Measurements from ENCODE around the gene USP6.
"Not testable (repeated sequence)": the region's sequence is repeated elsewhere in the genome, so short reads cannot be mapped to it uniquely, and the experiment has no call there.

The USP6 gene

DNA sequence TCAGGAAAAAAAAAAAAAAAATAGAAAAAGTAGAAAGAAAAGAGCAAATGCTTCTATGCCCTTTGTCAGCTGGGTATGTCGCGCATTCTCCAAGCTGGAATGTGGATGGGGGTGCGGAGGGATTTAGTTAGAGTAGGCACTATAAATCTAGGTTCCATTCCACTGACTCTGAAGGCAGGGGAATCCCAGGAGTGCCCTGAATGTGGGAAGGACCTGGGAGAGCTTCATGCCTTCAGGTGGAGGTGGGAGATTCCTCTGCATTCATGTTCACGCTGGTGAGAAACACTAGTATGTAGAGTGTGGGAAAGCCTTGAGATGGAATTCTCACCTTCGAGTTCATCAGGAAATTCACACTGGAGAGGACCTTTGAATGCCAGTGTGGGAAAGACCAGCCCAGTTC lies 16.6 kb upstream of the USP6 start:
- Histone ChIP-seq H3K36me3 (ENCODE audit: control insufficient read depth, insufficient read depth, low read length) (no peaks in the 10 kb centered on the region), H3K4me3 (ENCODE audit: low read length) (no peak overlapping the region), H3K27me3 (ENCODE audit: control insufficient read depth, insufficient read depth, low read length) (peaks cover 11% of the 10 kb centered on the region)

DNA sequence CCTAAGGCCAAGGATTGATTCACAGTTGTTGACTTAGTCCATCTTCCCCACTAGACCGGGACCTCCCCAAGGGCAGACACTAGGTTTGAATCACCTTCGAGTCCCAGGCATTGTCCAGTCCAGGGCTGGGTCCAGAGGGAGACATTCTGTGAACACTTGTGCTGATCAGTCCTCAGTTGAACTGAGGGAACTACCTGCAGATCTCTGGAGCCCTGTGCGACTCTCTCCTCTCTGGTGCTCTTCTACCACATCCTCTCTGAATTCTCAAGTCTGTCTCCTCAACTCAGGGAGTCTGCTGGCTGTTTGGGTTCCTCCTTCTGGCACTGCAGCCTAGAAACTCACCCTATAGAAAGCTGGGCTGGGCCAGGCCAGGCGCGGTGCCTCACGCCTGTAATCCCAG lies 15.0 kb upstream of the USP6 start:
- no peak overlapping the region for H3K4me3 ChIP-seq (ENCODE audit: low read length)
- H3K27me3 ChIP-seq (ENCODE audit: control insufficient read depth, insufficient read depth, low read length), result peaks cover 11% of the 10 kb centered on the region
- H3K9me3 ChIP-seq (ENCODE audit: control insufficient read depth, low read length), result peaks cover 12% of the 10 kb centered on the region

More for the DNA sequence above, 16.6 kb upstream of the USP6 start:
- Histone ChIP-seq H3K4me1 (ENCODE audit: control insufficient read depth, insufficient read depth, low read length) (no peaks in the 10 kb centered on the region), H3K9ac (ENCODE audit: low read length) (no peak overlapping the region), H3K9me3 (ENCODE audit: control insufficient read depth, low read length) (peaks cover 19% of the 10 kb centered on the region)

DNA sequence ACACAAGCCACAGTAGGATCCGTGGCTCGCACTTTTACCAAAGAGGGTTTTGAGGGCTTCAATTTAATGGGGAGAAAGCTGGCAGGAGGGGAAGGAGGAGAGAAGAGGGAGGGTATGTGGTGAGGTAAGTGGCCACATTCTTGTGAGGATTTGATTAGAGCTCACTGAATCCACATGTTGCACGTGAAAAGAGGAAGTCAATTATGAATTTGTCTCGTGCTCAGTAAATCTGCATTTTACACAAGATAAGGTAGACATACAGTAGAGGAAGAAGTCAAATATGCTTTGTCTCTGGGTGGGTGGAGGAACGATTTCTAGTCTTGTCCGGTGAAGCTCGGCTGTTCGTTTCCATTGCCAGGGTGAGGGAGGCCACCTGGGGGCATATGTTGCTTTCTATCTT lies 5.0 kb upstream of the USP6 start:
- H3K9ac ChIP-seq (ENCODE audit: low read length), result peak overlapping the region; percentile 71
- H3K4me1 ChIP-seq (ENCODE audit: control insufficient read depth, insufficient read depth, low read length), result peaks cover 8% of the 10 kb centered on the region
- H3K27me3 ChIP-seq (ENCODE audit: control insufficient read depth, insufficient read depth, low read length), result peaks cover 12% of the 10 kb centered on the region
- H3K36me3 ChIP-seq (ENCODE audit: control insufficient read depth, insufficient read depth, low read length), result no peaks in the 10 kb centered on the region
- H3K9me3 ChIP-seq (ENCODE audit: control insufficient read depth, low read length), result no peaks in the 10 kb centered on the region
- peak overlapping the region; percentile 45 for H3K4me3 ChIP-seq (ENCODE audit: low read length)

More for the DNA sequence above, 15.0 kb upstream of the USP6 start:
- H3K4me1 ChIP-seq (ENCODE audit: control insufficient read depth, insufficient read depth, low read length), result no peaks in the 10 kb centered on the region
- no peaks in the 10 kb centered on the region for H3K36me3 ChIP-seq (ENCODE audit: control insufficient read depth, insufficient read depth, low read length)
- no peak overlapping the region for H3K9ac ChIP-seq (ENCODE audit: low read length)

DNA sequence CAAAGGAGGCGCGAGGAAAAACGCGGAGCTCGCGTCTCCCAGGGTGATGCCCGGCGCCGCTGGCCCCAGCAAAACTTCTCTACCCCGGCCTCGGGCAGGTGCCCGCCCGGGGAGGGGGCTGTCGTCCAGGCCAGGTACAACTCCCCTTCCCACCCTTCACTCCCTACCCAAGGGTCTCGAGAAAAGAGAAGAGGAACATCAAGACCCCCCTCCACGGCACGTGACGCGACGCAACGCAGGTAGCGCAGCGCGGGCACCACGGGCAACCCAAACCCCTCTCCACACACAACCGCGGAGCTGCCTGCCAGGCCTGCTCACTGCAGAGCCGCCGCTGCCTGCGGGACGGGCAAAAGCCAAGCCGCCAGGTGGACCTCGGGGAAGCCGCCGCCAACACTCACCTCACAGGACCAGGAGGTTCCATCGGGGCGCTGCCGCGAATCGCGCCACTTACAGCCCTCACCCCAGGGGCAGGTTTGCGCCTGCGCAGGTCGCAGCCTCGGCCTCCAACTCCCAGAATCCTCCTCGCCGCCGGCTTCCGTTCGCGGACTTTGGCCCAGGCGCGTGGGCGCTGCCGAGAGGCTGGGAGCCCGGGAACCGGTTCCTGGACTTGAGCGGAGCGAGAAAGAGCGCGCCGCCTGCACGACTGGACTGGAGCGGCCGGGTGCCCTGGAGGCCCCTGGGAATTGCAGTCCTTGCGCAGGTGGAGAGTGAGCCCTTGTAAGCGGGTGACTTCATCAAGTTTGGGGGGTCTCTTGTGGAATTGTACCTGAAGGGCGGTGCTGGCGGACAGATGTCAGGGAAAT lies 4.2 kb upstream of the USP6 start, which contains the start of gene ZNF232:
Gene ZNF232 (minus strand): TSS at position 477 of the 803 bp plus-strand sequence. CDS start 56 bp downstream, at position 421.
- Histone ChIP-seq H3K9me3 (ENCODE audit: control insufficient read depth, low read length) (no peaks in the 10 kb centered on the region), H3K4me1 (ENCODE audit: control insufficient read depth, insufficient read depth, low read length) (peaks cover 8% of the 10 kb centered on the region), H3K27me3 (ENCODE audit: control insufficient read depth, insufficient read depth, low read length) (peaks cover 20% of the 10 kb centered on the region), H3K9ac (ENCODE audit: low read length) (peak within 1 kb of the TSS; percentile 71), H3K4me3 (ENCODE audit: low read length) (peak within 1 kb of the TSS; percentile 45), H3K36me3 (ENCODE audit: control insufficient read depth, insufficient read depth, low read length) (no peaks in the 10 kb centered on the region)

DNA sequence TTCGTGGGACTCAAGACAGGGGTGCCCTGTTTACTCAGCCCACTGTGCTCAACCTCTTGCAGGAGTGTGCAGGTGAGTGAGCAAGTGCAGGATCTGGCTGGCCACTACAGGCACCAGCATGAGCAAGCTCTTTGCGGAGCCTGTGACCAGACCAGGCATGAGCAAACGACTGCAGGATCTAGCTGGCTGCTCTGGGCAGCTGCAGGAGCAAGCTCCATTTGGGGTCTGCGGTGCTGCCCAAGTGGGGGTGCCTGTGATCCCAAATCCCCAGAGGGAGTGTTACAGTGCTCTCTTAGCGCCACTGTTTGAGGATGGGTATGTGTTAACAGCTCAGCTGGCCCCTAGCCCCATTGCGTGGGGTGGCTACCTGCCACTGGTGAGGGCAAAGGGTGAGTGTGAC lies 2.4 kb downstream of the USP6 start:
- H3K4me3 ChIP-seq (ENCODE audit: low read length), result no peak overlapping the region
- H3K9ac ChIP-seq (ENCODE audit: low read length), result no peak overlapping the region
- H3K27me3 ChIP-seq (ENCODE audit: control insufficient read depth, insufficient read depth, low read length), result peaks cover 49% of the 10 kb centered on the region
- no peaks in the 10 kb centered on the region for H3K36me3 ChIP-seq (ENCODE audit: control insufficient read depth, insufficient read depth, low read length)
- H3K9me3 ChIP-seq (ENCODE audit: control insufficient read depth, low read length), result no peaks in the 10 kb centered on the region
- H3K4me1 ChIP-seq (ENCODE audit: control insufficient read depth, insufficient read depth, low read length), result peaks cover 4% of the 10 kb centered on the region

DNA sequence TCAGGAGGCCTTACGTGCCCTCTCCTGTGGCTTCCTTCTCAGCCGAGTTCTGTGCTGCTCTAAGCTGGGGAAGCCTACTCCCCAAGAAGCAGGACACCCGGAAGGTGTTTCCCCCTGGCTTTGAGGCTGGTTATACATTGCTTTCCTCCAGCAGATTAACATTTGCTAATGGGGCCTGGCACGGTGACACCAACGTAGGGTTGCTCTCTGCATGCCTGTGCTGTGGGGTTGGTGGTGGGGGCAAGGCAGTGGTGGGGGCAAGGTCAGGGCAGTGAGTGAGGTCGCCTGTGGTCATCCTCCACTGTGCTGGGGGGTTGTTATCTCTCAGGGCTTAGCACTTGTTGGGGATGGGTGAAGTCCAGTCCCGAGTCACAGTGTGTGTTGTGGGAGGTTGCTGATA lies 4.2 kb downstream of the USP6 start:
- no peak overlapping the region for H3K4me3 ChIP-seq (ENCODE audit: low read length)
- H3K27me3 ChIP-seq (ENCODE audit: control insufficient read depth, insufficient read depth, low read length), result peaks cover 56% of the 10 kb centered on the region
- no peak overlapping the region for H3K9ac ChIP-seq (ENCODE audit: low read length)
- no peaks in the 10 kb centered on the region for H3K9me3 ChIP-seq (ENCODE audit: control insufficient read depth, low read length)
- no peaks in the 10 kb centered on the region for H3K36me3 ChIP-seq (ENCODE audit: control insufficient read depth, insufficient read depth, low read length)
- H3K4me1 ChIP-seq (ENCODE audit: control insufficient read depth, insufficient read depth, low read length), result peaks cover 4% of the 10 kb centered on the region

DNA sequence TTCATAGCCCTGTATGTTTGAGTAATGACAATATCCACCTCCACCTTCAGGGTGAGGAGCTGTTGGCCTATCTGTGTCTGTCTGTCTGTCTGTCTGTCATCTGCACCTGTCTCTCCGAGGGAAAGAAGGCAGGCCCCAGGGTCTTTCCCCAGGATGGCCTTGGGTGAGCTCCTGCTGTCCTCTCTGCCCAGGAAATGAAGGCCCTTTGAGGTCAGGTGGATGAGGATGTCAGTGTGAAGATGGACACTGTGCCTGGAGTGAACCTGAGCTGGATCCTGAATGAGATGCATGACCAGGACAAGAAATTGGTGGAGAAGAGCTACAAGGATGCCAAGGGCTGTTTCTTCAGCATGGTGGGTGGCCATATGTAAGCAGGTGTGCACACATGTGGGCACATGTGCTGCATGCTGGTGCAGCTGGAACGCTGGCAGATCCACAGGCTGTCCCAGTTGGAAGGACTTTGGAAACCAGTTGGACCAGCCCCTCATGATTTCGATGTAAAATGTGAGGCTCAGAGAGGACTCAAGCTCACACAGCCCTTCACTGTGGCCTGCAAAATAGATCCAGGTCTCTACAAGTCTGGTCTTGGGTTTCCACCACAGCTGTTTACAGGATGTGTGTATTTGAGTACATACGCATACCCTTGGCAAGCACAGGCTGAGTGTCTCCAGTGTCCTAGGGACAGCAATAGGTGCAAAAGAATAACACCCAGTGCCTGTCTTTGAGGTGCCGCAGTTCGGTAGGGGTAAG lies 4.8 kb downstream of the USP6 start:
- H3K9me3 ChIP-seq (ENCODE audit: control insufficient read depth, low read length); H3K4me3 ChIP-seq (ENCODE audit: low read length); H3K36me3 ChIP-seq (ENCODE audit: control insufficient read depth, insufficient read depth, low read length); H3K9ac ChIP-seq (ENCODE audit: low read length); H3K4me1 ChIP-seq (ENCODE audit: control insufficient read depth, insufficient read depth, low read length): not testable (repeated sequence)
- peaks cover 50% of the 10 kb centered on the region for H3K27me3 ChIP-seq (ENCODE audit: control insufficient read depth, insufficient read depth, low read length)

DNA sequence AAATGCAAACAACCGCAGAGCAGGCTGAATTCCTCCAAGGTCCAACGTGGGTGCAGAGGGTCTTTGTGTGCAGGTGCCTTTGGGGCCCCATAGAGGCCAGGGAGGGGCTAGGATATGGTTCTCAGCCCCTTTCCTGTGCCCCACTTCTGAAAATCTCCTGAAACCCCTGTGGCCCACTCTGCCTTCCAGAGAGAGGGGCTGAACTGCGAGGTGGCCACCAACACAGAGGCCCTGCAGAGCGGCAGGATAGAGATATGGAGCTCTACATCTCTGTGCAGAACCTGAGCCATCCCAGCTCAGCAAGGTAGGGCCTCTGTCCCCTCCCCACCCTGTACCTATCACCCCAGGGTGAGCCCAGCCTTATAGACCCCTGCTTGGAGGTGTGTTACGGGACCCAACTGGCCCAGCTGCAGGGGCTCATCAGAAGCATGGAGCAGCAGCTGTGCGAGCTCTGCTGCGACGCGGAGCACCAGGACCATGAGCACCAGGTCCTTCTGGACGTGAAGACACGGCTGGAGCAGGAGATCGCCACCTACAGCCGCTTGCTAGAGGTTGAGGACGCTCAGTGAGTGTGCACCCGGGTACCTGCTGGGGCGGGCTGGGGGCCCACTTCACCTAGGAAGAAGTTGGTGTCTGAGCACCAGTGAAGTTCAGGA lies 5.5 kb downstream of the USP6 start:
- Histone ChIP-seq H3K9me3 (ENCODE audit: control insufficient read depth, low read length) (no peaks in the 10 kb centered on the region), H3K36me3 (ENCODE audit: control insufficient read depth, insufficient read depth, low read length) (no peaks in the 10 kb centered on the region), H3K4me3 (ENCODE audit: low read length) (no peak overlapping the region), H3K4me1 (ENCODE audit: control insufficient read depth, insufficient read depth, low read length) (peaks cover 4% of the 10 kb centered on the region), H3K27me3 (ENCODE audit: control insufficient read depth, insufficient read depth, low read length) (peaks cover 43% of the 10 kb centered on the region), H3K9ac (ENCODE audit: low read length) (no peak overlapping the region)

DNA sequence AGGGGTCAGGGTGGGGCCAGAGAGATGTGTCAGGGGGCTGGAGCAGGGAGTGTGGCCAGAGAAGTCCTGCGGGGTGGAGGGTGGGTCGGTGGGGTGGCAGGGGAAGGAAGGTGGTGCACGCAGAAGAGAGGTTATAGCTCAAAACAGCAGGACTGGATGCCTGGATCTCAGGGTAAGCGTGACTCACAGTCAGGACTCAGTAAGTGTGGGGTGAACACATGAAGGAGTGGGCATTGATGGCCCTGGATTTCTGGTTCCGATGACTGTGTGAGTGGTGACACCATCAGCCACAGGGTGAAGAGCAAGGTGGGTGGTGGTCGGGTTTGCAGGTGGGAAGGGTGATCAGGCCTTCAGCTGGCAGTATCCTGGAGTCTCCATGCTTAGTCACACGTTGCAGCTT lies 6.2 kb downstream of the USP6 start:
- not testable (repeated sequence) for H3K4me3 ChIP-seq (ENCODE audit: low read length)

DNA sequence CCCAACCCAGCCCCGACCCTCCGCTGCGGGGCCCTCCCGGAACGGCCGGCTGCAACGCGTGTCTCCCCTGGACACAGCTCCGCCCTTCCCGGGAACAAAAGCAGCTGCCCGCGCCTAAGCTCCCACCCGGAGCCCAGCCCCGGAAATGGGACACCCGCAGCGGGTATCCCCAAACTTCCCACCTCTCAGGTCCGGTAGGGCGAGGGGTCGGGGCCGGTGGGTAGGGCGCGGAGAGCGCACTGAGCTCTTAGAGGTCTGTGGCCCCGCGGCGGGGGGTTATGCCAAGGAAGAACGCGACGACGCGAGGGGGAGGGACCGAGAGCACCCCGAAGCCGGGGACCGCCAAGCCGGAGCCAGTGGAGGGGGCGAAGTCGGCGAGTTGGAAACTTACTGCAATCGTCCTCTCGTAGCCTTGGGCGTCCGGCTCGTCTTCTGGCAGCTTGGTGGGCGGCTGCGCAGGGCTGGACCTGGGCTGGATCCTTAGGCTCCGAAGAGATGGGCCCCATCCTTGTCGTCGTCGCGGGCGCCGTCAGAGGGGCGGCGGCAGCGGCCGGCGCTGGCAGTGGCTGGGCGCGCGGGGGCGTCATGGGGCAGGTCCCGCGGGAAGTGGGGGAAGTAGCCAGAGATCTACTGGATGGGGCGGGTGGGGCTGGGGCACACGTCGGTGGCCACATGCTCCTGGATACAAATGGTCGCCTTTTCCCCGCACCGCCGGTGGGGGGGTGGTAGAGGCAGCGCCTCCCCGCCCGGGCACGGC lies 6.9 kb downstream of the USP6 start:
- H3K27me3 ChIP-seq (ENCODE audit: control insufficient read depth, insufficient read depth, low read length), result peaks cover 32% of the 10 kb centered on the region
- H3K9ac ChIP-seq (ENCODE audit: low read length), result no peak overlapping the region
- H3K4me1 ChIP-seq (ENCODE audit: control insufficient read depth, insufficient read depth, low read length), result peaks cover 4% of the 10 kb centered on the region
- no peak overlapping the region for H3K4me3 ChIP-seq (ENCODE audit: low read length)
- no peaks in the 10 kb centered on the region for H3K36me3 ChIP-seq (ENCODE audit: control insufficient read depth, insufficient read depth, low read length)
- no peaks in the 10 kb centered on the region for H3K9me3 ChIP-seq (ENCODE audit: control insufficient read depth, low read length)

More for the DNA sequence above, 6.2 kb downstream of the USP6 start:
- H3K36me3 ChIP-seq (ENCODE audit: control insufficient read depth, insufficient read depth, low read length); H3K9me3 ChIP-seq (ENCODE audit: control insufficient read depth, low read length); H3K4me1 ChIP-seq (ENCODE audit: control insufficient read depth, insufficient read depth, low read length); H3K9ac ChIP-seq (ENCODE audit: low read length): not testable (repeated sequence)
- H3K27me3 ChIP-seq (ENCODE audit: control insufficient read depth, insufficient read depth, low read length), result peaks cover 36% of the 10 kb centered on the region

DNA sequence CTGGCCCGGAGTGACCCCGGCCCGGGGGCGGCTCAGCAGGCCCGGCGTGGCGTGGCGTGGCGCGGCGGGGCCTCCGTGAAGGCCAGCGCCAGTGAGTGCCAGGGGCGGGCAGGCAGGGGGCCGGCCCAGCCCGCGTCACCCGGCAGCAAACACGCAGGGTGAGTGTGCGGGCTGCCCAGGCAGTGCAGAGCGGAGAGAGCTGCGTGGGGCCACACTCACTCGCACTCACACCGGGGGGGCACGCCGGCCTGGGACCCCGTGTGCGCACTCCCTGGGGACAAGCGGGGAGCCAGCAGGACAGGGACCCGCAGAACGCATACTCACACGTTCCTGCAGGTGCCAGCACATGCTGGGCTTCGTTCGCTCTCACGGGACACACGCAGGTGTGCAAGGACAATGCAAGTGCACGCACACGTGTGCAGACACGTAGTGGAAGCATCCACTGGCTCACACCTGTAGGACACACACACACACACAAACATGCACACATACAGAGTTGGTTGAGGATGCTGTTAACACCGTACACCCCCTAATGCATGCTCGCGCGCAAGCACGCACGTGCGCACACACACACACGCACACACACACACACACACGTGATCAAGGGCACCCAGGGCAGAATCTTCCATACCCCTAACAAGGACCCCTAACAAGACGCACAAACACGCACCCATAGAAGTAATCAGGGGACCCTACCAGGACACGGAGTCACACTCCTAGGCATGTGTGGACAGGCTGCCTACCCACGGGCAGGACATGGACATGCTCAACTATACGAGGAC lies 7.7 kb downstream of the USP6 start:
- Histone ChIP-seq H3K4me3 (ENCODE audit: low read length) (no peak overlapping the region), H3K4me1 (ENCODE audit: control insufficient read depth, insufficient read depth, low read length) (peaks cover 4% of the 10 kb centered on the region), H3K9ac (ENCODE audit: low read length) (no peak overlapping the region), H3K27me3 (ENCODE audit: control insufficient read depth, insufficient read depth, low read length) (peaks cover 24% of the 10 kb centered on the region), H3K36me3 (ENCODE audit: control insufficient read depth, insufficient read depth, low read length) (no peaks in the 10 kb centered on the region), H3K9me3 (ENCODE audit: control insufficient read depth, low read length) (no peaks in the 10 kb centered on the region)

Data from mucosa of stomach (tissue), 1 donor.